WERI-Rb-1 (cell line): ENCODE results near the gene EXOC1.
"Not testable (repeated sequence)": the region's sequence is repeated elsewhere in the genome, so short reads cannot be mapped to it uniquely, and the experiment has no call there.

Experiments
- DNase-seq: peaks from one replicate; pipeline ENCODE4 v3.0.0-alpha.2; 2020
- H3K27ac ChIP-seq: fragments of 250-450 bp; sonication (Bioruptor Pico); 2 replicates; pipeline ENCODE4 v1.5.1; 2020; ENCODE audit warnings: mild to moderate bottlenecking, moderate library complexity
- H3K27me3 ChIP-seq: fragments of 250-450 bp; sonication (Bioruptor Pico); 2 replicates; pipeline ENCODE4 v1.5.1; 2021; ENCODE audit warnings: mild to moderate bottlenecking, low read depth, moderate library complexity; ENCODE audit not compliant: insufficient read depth, severe bottlenecking
- H3K36me3 ChIP-seq: fragments of 250-450 bp; sonication (Bioruptor Pico); 2 replicates; pipeline ENCODE4 v1.5.1; 2020; ENCODE audit warnings: mild to moderate bottlenecking, moderate library complexity
- H3K4me3 ChIP-seq: 2 replicates; pipeline ENCODE4 v1.5.1; 2011; ENCODE audit warnings: low read depth, mild to moderate bottlenecking, control low read depth, low read length
- H3K9me3 ChIP-seq: fragments of 250-450 bp; sonication (Bioruptor Pico); 2 replicates; pipeline ENCODE4 v1.5.1; 2021; ENCODE audit warnings: mild to moderate bottlenecking, moderate library complexity; ENCODE audit not compliant: severe bottlenecking
- CTCF ChIP-seq: IDR thresholded peaks from 2 replicates; pipeline ENCODE4 v1.5.1; 2011; ENCODE audit warnings: low read depth, mild to moderate bottlenecking, control low read depth, inconsistent platforms, low read length

EXOC1 gene

DNA sequence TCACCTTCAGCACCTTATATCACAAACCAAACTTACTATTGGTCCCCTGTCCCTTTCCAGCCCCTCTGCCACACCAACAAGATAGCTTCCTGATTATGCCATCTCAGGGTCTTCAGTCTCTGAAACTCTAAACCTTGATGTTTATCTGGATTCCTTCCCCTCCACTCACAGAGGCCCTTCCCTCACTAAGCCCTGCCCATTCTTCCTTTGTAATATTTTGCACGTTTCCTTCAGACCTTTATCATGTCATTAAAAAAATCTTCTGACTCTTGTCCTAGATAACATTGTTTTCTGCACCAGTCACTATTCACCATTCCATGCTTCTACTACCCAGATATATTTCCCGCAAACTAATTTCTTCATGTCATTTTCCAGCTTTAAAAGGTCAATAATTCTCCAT is 77.6 kb downstream of the EXOC1 start:
- no peak overlapping the region for H3K4me3 ChIP-seq
- no peak for TF ChIP-seq CTCF
- peaks cover 3% of the 10 kb centered on the region for H3K9me3 ChIP-seq
- no peaks in the 10 kb centered on the region for H3K36me3 ChIP-seq
- no peak for DNase-seq
- no peak overlapping the region for H3K27ac ChIP-seq
- no peaks in the 10 kb centered on the region for H3K27me3 ChIP-seq

DNA sequence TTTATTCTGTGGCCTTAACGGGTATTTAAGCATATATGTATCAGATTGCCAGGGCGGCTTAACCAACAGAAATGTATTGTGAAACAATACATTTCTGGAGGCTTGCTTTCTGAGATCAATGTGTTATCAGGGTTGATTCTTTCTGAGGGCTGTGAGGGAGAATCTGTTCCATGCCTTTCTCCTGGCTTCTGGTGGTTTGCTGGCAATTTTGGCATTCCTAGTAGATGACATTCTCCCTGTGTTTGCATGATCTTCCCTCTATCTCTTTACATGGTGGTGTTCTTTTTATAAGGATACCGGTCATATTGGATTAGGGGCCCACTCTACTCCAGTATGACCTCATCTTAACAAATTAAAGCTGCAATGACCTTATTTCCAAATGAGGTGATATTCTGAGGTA is 78.4 kb downstream of the EXOC1 start:
- Histone ChIP-seq H3K27me3 (no peaks in the 10 kb centered on the region), H3K36me3 (no peaks in the 10 kb centered on the region), H3K9me3 (peaks cover 3% of the 10 kb centered on the region), H3K27ac (no peak overlapping the region), H3K4me3 (no peak overlapping the region)
- no peak for TF ChIP-seq CTCF
- DNase-seq = no peak

DNA sequence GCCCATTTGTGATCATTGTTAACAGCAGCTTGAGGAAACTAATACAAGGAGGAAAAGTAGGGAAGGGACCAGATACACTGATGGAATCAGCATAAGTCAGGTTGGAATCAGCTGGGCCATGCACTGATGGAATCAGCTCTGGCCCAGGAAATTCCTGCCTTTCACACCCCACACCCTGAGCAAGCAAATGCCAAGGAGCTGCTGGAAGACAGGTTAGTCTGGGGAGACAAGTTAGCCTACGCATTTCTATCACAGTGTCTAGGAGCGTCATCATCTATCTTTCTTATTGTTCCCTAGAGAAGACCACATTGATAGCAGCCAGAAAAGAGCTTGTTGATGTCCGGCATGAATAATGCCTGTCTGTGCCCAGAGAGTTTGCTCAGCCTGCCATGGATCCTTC is 79.1 kb downstream of the EXOC1 start:
- Histone ChIP-seq H3K36me3 (no peaks in the 10 kb centered on the region), H3K27me3 (no peaks in the 10 kb centered on the region), H3K9me3 (peaks cover 3% of the 10 kb centered on the region), H3K4me3 (no peak overlapping the region), H3K27ac (no peak overlapping the region)
- no peak for DNase-seq
- TF ChIP-seq CTCF = no peak

- H3K36me3 ChIP-seq = no peaks in the 10 kb centered on the region
- H3K27me3 ChIP-seq = no peaks in the 10 kb centered on the region
- no peak overlapping the region for H3K4me3 ChIP-seq
- no peak for TF ChIP-seq CTCF
- H3K9me3 ChIP-seq = peaks cover 3% of the 10 kb centered on the region
- DNase-seq = no peak
- no peak overlapping the region for H3K27ac ChIP-seq
These were observed 80.2 kb downstream of the EXOC1 start for GRCh38 chr4:55933611-55934010.

GRCh38 chr4:55935907-55936306 is 82.5 kb downstream of the EXOC1 start:
- not testable (repeated sequence) for H3K4me3 ChIP-seq, DNase-seq, H3K27me3 ChIP-seq, H3K27ac ChIP-seq, H3K9me3 ChIP-seq, H3K36me3 ChIP-seq

DNA sequence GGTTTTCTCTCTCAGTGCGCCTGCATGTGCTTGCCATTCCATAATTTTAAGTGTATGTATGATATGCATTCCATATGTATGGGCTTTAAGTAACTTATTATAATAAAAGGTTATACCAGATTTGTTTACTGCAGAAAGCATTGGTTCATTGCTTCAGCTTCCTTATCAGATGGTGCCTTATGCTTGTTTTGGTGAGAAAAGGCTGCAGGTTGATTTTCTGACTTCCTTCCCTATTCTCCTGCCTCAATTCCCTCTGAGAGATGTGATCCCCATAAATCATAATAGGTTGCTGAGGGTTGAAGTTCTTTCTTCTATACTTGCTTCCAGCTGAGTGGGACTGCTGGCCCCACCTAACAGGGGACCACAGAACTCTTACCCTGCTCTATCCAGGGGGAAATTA is 85.0 kb downstream of the EXOC1 start:
- no peaks in the 10 kb centered on the region for H3K36me3 ChIP-seq
- peaks cover 3% of the 10 kb centered on the region for H3K9me3 ChIP-seq
- no peak overlapping the region for H3K27ac ChIP-seq
- H3K27me3 ChIP-seq = no peaks in the 10 kb centered on the region
- no peak for TF ChIP-seq CTCF
- H3K4me3 ChIP-seq = no peak overlapping the region
- no peak for DNase-seq
